COLO668 (cell line): ENCODE measurements around the gene SPAG7.

Source experiments
- DNase-seq: peaks from one replicate; lab custom pipeline; 2025; ENCODE audit not compliant: unreplicated experiment; lab: John Stamatoyannopoulos, UW

Gene SPAG7

DNA sequence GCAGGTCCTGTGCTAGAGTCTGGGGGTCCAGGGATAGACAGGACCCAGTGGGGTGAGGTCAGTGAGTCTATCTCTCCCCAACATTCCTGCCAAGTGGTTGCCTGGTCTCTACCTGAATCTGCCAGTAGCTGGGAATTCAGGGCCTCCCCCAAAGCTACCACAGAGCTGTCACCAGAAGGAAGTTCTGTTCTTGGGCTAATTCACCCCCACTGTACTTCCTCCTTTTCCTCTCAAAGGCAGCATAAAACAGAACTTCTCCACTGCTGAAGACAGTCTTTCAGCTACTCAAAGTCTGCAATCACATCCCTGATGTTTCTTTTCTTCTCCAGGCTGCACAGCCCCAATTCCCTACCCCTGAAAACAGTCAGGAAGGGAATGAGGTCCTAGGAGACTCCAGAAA lies 11.1 kb upstream of the SPAG7 start:
- DNase-seq = no peak

DNA sequence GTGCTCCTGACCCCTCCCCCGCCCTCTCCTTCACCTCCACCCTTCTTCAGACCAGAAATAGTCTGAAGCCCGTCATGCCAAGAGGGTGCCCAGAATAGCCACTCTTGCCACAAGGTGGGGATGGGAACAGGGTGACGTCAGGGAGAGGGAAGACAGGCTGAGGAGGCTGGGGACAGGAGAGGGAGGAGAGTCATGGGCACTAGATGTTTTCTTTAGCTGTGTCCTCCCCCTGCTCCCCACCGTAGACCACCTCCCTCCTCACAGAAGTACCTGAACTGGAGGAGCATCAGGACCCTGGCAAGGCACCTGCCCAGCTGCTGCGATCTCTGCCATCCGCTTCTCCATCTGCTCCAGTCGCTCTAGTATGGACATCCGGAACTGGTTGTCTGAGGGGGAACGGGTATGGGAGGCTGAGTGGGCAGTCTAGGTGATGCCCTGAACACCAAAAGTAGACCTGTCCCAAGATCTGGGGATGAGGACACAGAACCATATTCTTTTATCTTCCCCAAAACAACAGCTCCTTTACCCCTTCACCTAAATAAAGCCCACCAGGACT lies 6.6 kb upstream of the SPAG7 start:
- DNase-seq = no peak

DNA sequence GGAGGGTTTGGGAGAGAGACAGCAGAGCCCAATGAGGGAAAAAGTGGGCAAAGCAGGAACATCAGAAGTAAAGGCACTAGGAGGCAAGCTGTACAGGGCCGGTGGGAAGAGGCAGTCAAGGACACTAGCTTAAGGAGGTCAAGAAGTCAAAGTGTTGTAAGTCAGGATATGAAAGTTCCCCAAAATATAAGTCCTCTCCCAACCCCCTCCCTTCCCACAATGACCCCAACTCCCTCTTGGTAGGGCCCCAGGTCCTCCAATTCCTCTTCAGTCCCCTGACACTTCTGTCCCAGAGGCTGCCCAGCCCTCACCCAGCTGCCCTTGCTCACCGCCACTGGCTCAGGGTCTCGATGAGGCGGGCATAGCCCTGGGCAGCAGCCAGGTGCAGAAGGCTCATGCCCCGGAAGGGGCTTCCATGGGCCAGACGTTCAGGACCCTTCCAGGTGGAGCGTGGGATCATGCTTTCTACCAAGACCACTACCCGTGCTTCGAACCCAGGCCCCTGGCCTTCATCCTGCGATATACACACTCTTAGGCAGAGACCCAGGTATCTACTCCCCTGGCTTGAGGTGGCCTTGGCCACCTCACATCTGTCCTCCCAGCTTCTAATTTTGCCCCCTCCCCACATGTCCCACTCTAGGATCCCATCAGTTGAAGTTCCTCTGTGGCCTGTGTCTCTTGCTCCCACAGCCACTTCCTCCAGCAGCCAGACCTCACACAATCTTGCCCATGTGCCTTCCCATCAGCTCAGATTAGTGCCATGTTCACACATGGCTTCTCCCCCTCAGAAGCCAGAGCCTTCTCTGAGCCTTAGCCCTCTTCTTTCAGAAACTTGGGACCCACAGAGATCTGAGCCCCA lies 5.9 kb upstream of the SPAG7 start:
- no peak for DNase-seq

DNA sequence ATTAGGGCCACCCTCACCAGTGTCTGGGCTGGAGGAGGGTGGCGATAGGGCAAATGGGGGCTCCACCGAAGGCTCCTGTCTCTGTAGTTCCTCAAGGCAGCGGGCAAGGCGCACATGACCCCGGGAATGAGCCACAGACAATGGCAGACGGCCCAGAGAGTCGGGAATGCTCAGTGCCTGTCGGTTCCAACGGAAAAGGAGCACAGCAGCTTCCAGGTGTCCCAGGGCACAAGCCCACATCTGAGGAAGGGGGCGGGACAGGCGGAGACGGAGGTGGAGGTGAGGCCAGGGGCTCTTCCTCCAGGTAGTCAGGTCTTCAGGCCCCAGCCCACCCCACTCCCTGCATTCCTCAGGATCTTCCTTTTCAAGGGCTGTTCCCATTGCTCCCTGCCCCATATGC lies 5.1 kb upstream of the SPAG7 start:
- no peak for DNase-seq

DNA sequence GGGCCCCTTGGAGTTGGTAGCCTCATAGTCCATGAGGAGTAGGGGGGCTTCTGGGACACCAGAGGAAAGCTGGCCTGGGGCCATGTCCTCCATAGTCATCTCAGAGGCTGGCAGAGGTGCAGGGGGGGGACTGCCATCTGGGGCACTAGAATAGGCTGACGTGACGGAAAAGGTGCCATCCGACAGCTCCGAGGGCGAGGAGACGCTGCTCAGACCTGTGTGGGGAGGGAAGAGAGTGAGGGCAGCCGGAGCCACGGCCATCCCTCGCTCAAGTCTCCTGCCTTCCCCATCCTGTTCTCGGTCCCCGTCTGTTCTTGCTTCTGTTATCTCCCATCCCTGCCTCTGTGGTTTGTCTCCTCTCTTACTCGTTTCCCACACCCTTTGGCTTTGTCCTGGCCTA lies 4.7 kb upstream of the SPAG7 start:
- no peak for DNase-seq

DNA sequence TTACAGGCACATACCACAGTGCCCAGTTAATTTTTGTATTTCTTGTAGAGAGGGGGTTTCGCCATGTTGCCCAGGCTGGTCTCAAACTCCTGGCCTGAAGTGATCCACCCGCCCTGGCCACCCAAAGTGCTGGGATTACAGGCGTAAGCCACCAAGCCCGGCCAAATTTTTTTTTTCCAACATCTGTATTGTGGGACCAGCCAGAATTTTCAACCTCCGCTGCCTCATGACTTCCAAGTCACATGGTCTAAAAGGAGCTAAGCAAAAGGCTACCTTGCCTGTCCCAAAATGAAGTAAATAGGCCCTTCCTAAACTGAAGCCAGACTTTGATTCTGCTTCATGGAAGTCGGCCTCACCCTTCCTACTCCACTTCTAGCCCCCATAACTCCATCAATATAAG lies 4.2 kb upstream of the SPAG7 start:
- DNase-seq = no peak

DNA sequence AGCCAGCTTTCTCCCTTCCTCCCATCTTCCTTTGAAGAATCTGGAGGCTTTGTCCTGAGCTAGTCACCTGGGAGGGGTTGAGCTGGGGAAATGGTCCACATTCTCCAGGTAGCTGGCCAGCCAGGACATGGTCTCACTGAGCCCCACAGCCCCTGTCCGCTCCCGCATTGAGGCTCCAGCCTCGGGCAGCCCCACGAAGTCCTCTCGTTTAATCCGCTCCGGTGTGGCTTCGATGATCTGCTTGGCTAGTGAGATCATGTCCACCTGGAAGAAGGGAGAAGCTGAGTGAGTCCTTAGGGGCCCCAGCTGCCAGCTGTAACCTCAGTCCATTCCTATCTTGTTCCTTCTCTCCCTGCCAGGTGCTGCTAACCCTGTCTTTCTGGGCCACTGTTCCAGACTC lies 2.7 kb upstream of the SPAG7 start:
- DNase-seq = no peak

DNA sequence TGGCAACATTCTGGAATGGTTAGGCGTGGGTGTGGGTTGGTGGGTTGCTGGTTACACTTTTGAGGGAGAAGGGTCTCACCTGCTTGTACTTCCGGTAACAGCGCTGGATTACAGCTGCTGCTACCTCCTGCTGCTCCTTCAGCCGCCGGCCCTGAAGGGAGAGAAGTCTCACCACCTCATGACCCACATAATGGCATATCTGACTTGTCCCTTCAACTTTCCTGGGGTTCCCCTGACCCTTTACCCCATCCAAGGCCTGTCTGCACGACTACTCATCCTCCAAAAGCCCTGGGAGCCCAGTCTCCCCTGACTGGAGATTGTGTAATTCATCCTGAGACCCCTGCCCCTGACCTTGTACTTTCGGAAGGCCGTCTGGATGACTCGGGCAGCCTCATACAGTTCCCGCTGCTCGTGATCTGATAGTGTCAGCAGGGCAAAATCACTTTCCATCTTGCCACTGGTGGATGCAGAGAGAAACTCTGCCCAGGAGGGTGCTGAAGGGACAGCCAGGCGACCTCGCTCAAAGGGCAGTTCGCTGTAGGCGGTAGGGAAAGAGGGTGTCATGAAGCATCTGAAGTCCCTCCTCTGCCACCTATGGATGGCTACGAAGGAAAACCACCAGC lies 2.0 kb upstream of the SPAG7 start:
- DNase-seq = no peak

DNA sequence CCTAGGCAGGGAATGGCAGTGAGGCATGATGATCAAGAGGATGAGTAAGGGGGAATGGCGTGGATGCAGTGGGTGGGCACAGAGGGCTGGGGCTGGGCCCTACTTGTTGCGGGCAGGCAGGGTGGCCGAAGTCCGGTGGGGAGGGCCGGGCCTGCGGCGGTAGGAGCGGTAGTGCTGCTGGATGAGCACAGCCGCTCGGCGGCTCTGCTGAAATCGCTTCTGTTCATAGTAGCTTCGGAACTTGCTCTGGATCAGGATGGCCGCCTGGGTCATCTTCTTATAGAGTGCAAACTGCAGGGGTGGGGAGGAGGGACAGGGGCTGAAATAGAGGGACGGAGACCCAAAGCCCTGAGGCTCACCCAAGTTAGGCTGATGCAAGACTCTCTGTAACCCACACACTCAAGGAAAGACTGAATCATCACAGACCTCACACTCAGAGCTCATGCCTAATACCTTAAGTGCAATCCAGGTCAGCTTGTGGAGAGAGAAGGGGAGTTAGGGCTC lies 1.5 kb upstream of the SPAG7 start:
- no peak for DNase-seq

DNA sequence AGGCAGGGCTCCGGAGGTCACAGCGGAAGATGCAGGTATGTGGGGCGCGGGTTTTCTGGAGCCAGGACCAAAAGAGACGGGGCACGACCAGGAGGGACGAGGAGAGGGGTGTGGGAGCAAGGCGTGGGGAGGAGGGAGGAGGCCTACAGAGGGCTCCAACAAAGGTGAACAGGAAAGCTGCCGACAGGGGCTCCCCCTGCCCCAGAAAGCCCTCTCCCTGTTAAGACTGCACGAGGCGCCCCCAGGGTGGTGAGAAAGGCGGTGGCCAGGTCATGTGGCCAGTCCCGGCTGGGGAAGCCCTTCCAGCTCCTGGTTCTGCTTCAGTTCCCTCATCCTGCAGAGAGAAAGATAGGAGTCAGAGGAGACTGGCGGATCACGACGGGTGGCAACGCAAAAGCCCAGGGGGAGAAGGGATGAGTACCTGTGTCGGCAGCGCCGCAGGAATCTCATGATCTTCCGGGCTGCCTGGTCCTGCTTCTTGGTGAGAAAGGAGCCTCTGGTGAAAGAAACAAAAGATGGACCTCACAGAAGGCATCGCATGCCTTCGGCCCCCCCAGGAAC lies 949 bp upstream of the SPAG7 start:
- DNase-seq = peak; percentile 11

DNA sequence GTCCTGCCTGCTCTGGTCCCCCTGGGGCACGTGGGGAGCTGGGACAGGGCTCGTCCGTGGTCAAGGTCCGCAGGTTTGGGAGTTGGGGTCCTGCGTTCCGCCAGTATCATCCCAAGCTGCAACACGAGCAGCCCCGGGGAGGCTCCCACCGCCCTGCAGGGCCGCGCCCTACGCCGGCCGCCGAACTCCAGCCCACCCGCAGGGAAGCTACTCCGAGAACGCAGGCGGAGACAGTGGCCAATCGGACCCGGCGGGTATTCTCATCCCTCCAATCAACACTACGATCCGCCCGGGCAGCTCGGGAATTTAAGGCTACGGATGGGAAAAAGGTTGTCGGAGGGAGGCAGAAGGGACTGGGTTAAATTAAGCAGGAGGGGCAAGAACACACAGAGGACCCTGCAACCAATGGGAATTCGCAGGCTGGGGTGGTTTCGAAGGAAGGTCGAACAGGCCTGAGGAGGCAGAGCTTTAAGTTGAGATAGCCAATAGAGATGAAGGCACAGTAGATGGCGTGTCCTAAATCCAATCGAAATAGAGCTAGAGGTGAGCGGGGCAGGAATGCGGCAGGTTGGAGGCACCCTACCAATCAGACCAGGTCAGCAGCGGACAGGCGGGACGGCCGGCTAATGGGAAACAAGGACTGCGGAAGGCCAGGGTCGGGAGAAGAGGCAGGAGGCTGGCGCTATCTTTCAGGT lies 626 bp downstream of the SPAG7 start:
- peak; percentile 91 for DNase-seq

DNA sequence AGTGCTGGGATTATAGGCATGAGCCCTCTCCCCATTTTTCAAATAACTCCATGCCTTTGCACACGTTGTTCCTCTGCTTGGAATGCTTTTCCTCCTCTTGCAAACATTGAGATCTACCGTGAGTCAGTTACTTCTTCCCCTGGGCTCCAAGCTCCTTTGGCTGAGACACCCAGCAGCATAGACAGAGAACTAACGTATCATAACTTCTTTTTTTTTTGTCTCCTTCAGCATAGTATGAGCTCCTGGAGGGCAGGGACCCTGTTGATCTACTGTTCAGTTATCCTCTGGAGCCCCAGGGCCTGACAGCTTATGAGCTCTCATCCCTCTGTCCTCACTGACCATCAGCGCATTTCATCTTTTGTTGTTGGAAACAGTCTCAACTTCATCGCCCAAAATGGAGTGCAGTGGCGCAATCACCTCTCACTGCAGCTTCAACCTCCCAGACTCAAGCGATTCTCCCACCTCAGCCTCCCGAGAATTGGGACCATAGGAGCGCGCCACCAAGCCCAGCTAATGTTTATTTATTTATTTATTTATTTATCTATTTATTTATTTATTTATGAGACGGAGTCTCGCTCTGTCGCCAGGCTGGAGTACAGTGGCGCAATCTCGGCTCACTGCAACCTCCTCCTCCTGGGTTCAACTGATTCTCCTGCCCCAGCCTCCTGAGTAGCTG lies 2.2 kb downstream of the SPAG7 start:
- no peak for DNase-seq

DNA sequence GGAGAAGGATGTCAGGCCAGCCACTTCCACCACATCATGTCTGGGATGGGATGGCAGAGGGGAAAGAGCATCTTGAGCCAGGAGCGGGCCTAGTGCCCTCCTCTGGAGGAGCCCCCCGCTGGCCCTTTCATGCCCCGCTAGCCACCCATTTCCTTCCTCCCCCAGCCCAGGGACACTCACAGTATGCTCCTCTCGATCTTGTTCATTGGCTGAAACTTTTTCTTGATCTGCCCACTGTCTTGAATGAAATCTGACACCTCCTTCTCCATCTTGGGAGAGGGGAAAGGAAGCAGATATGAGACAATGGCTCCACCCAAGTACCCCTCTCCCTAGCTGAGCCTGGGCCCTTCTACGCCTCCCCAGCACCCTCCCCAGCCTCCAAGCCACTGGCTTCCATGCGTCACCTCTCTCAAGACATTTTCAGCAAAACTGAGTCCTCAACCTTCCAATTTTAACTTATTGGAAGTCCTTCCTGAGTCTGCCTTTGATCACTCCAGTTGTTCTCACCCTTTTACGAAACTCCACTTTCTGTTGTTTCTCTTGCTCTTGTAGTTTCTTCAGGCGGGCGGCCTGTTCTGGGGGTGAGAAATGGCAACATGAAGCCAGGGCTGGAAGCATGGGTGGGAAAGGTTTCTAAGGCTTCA lies 7.2 kb downstream of the SPAG7 start:
- DNase-seq = no peak

DNA sequence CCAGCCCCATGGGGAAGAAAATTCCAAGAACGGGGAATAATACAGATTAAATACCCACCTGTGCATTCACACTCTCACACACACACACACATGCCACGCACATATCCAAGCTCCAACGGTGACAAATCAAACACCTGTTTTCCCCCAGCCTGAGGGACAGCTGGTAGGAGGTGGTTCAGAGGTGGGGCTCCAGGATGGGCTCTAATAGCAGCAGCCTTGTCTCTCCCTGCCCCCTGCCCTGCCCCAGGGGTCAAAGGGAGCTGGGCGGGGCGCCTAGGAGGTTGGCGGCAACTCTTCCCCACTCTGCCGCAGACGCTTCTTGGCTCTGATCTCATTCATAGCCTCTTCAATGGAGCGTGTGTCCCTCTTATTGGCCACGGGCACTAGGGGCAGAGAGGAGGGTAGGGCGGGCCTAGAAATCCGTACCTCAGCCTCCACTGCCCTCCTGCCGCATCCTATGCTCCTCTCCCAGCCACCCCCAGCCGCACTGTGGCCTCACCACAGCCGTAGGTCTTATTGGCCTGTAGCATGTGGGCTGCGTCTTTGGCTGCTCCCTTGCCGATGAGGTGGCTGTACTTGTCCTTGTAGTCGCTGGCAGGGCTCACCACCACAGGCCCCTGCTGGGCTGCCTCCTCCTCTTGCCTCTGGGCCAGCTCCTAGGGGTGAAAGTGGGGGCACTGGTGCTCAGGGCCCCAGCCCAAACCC lies 8.2 kb downstream of the SPAG7 start:
- DNase-seq = no peak

DNA sequence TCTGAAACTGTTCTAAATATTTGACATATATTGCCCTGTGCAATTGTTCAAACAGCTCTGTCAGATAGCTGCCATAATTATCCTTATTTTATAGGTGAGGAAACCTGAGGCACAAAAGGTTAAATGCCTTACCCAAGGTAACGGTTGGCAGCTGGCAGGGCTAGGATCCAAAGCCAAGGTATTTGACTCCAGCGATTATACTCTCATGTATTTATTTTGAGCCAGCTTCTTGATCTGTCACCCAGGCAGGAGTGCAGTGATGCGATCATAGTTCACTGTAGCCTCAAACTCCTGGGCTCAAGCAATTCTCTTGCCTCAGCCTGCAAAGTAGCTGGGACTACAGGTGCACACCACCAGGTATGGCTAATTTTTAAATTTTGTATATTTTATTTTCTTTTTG lies 9.5 kb downstream of the SPAG7 start:
- no peak for DNase-seq

DNA sequence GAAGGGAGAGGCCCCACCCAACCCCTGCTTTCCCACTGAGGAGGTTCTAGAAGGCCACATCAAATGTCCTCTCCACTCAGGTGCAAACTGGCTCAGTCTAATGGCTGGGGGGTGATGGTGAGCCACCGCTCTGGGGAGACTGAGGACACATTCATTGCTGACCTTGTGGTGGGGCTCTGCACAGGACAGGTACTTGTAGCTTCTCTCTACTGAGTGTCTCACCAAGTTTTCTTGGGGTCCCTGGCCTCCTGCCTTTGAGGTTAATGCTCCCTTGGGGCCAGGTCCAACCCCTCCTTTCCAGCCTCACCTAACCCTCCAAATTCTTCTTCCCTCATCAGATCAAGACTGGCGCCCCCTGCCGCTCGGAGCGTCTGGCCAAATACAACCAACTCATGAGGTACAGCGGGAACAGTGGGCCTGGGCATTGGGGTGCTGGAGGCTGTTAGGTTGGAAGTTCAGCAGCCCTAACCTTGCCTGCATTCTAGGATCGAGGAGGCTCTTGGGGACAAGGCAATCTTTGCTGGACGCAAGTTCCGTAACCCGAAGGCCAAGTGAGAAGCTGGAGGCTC lies 11.0 kb downstream of the SPAG7 start:
- DNase-seq = peak; percentile 18

DNA sequence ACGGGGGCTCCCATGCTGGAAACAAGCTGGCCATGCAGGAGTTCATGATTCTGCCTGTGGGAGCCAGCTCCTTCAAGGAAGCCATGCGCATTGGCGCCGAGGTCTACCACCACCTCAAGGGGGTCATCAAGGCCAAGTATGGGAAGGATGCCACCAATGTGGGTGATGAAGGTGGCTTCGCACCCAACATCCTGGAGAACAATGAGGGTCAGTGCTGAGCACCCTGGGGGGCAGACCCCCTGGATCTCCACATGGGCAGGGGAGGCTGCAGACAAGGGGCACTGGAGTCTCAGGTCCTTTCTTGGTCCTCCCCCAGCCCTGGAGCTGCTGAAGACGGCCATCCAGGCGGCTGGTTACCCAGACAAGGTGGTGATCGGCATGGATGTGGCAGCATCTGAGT lies 12.5 kb downstream of the SPAG7 start:
- DNase-seq = no peak

DNA sequence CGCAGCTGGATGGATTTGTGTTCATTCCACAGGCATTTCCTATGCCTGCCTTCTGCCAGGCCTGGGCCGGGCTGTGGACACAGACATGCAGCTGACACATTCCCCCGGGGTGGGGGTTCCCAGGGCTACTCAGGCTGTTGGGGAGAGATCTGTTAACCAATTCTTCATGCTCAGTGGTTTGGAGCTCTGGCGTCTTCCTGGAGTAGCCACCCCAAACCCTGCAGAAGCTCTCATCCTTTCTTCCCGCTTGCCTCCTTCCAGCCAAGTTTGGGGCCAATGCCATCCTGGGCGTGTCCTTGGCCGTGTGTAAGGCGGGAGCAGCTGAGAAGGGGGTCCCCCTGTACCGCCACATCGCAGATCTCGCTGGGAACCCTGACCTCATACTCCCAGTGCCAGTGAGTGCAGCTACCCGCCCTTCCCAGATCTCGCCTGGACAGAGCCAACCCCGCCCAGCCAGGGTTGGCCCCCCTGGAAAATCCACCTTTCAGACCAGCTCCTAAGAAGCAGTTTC lies 14.1 kb downstream of the SPAG7 start:
- DNase-seq = no peak

DNA sequence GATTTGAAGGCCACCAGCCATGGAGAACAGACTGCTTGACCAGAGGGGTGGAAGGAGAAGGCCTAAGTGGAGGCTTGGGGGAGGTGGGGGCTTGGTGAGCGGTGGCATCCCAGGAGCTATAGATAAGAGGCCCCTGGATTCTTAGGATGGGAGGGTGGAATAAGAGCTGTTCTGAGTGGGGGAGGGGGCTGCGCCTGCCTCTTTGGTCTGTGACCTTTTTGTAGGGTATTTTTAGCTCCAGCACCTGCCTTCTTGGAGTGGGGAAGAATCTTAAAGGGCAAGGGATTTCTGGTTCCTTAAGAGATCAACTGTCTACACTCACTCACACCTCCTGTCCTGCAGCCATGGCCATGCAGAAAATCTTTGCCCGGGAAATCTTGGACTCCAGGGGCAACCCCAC lies 16.1 kb downstream of the SPAG7 start:
- peak; percentile 1 for DNase-seq
